OCI-LY7 (cell line): ENCODE data around the gene ACKR4. TPM values are rescaled to one million over a fixed set of nuclear protein-coding genes. Genes with fewer than 3 reads are reported as not detected.
A peak's percentile ranks its signal among the peaks of the same experiment; 100 is the strongest.

Experiments
- BruUV-seq: library from RNA; stranded (reverse); fragments of 400-500 nt; replicated peaks from 2 replicates; lab custom pipeline; 2021; lab: Mats Ljungman, UMichigan
- CTCF ChIA-PET: fragments of 300-600 bp; sonication (Branson Sonifier 250); formaldehyde crosslinking; loops from one replicate; lab custom pipeline; 2022; ENCODE audit warnings: antibody characterized with exemption; ENCODE audit not compliant: unreplicated experiment; lab: Charles Lee
- POLR2A ChIA-PET: fragments of 300-600 bp; sonication (Branson Sonifier 250); formaldehyde crosslinking; loops from one replicate; lab custom pipeline; 2022; ENCODE audit warnings: antibody characterized with exemption; lab: Charles Lee
- DNase-seq: peaks from one replicate; pipeline ENCODE4 v3.0.0-alpha.2; 2015; ENCODE audit warnings: low spot score
- H2AFZ ChIP-seq: fragments of 200-600 bp; sonication (generic), shearing (Covaris generic); 2 replicates; pipeline ENCODE4 v1.6.1; 2014; ENCODE audit warnings: mild to moderate bottlenecking, antibody characterized with exemption, low read length, moderate library complexity
- H3K27ac ChIP-seq: fragments of 200-600 bp; sonication (generic); 2 replicates; pipeline ENCODE4 v1.5.1; 2014; ENCODE audit warnings: mixed run types, low read depth, mild to moderate bottlenecking, moderate library complexity, low read length, inconsistent platforms; ENCODE audit not compliant: poor library complexity, severe bottlenecking
- H3K36me3 ChIP-seq: fragments of 200-600 bp; sonication (generic); 2 replicates; pipeline ENCODE4 v1.6.1; 2014; ENCODE audit warnings: mild to moderate bottlenecking, antibody characterized with exemption, low read length, moderate library complexity, mixed read lengths; ENCODE audit not compliant: insufficient read depth
- H3K4me1 ChIP-seq: fragments of 200-600 bp; sonication (generic); 2 replicates; pipeline ENCODE4 v1.5.1; 2014; ENCODE audit warnings: mild to moderate bottlenecking, low read length; ENCODE audit not compliant: insufficient read depth, poor library complexity, severe bottlenecking
- H3K4me2 ChIP-seq: fragments of 200-600 bp; sonication (generic); 2 replicates; pipeline ENCODE4 v1.6.1; 2014; ENCODE audit warnings: mild to moderate bottlenecking, low read length
- H3K4me3 ChIP-seq: fragments of 200-600 bp; sonication (generic); 2 replicates; pipeline ENCODE4 v1.5.1; 2014; ENCODE audit warnings: mild to moderate bottlenecking, low read depth, low read length; ENCODE audit not compliant: poor library complexity, severe bottlenecking
- H3K79me2 ChIP-seq: fragments of 200-600 bp; sonication (generic); 2 replicates; pipeline ENCODE4 v1.6.1; 2016; ENCODE audit warnings: low read depth, mild to moderate bottlenecking, low read length, moderate library complexity, mixed read lengths; ENCODE audit not compliant: insufficient read depth
- H3K9me2 ChIP-seq: fragments of 200-600 bp; sonication (generic); 2 replicates; pipeline ENCODE4 v1.6.1; 2016; ENCODE audit warnings: mild to moderate bottlenecking, low read length, mixed read lengths; ENCODE audit not compliant: insufficient read depth
- H3K9me3 ChIP-seq: fragments of 200-600 bp; sonication (generic); 2 replicates; pipeline ENCODE4 v1.6.1; 2014; ENCODE audit warnings: mild to moderate bottlenecking, mixed run types, low read length, mixed read lengths
- H4K20me1 ChIP-seq: fragments of 200-600 bp; sonication (generic); 2 replicates; pipeline ENCODE4 v1.6.1; 2014; ENCODE audit warnings: mild to moderate bottlenecking, antibody characterized with exemption, low read length, moderate library complexity, mixed read lengths; ENCODE audit not compliant: insufficient read depth
- EZH2phosphoT487 ChIP-seq: fragments of 200-600 bp; sonication (generic); IDR thresholded peaks from 2 replicates; pipeline ENCODE4 v1.6.1; 2018; ENCODE audit warnings: low read depth, borderline replicate concordance, mild to moderate bottlenecking, mixed run types, antibody characterized with exemption, low read length, moderate library complexity, mixed read lengths
- intact Hi-C: fragments of 100-400 bp; cut with micrococcal nuclease; formaldehyde crosslinking; loops from one replicate; pipeline ENCODE4 v1.10.0; 2022; ENCODE audit not compliant: unreplicated experiment
- total RNA-seq, 2 experiments: library from RNA; depleted of rRNA in 1 of 2; stranded (reverse); fragments of >200 nt in 1 of 2; shearing (Covaris generic) in 1 of 2; gene quantifications; 2 replicates each; pipeline ENCODE4 v1.2.3, GENCODE V29; 2014 to 2022
- TF ChIP-seq, protein P1 (sequence below): fragments of 200-600 bp; sonication (generic); conservative IDR thresholded peaks from 2 replicates; pipeline ENCODE4 v1.5.1; 2014; ENCODE audit warnings: mild to moderate bottlenecking, antibody characterized with exemption, low read length, moderate library complexity, mixed read lengths

The ACKR4 gene
- total RNA-seq, 2 experiments from 2014 or later = 2.4 to 2.5 TPM

- Histone ChIP-seq H2AFZ (no peak overlapping the region), H4K20me1 (no peaks in the 10 kb centered on the region), H3K4me1 (no peaks in the 10 kb centered on the region), H3K36me3 (peaks cover 5% of the 10 kb centered on the region; the same call in 1 of the 2 replicates), H3K4me3 (no peak overlapping the region), H3K9me3 (no peaks in the 10 kb centered on the region), H3K4me2 (no peak overlapping the region), H3K27ac (no peak overlapping the region), H3K9me2 (no peaks in the 10 kb centered on the region), H3K79me2 (no peaks in the 10 kb centered on the region)
- ChIA-PET POLR2A (interaction anchor here (1.1 kb wide), 1 partner anchor 19 kb away, joined by 3 read pairs; no protein-coding TSS in a partner anchor), CTCF (no interaction called here)
- intact Hi-C loops = no loop called here
- no TSS peak for BruUV-seq
- TF ChIP-seq, protein P1, sequence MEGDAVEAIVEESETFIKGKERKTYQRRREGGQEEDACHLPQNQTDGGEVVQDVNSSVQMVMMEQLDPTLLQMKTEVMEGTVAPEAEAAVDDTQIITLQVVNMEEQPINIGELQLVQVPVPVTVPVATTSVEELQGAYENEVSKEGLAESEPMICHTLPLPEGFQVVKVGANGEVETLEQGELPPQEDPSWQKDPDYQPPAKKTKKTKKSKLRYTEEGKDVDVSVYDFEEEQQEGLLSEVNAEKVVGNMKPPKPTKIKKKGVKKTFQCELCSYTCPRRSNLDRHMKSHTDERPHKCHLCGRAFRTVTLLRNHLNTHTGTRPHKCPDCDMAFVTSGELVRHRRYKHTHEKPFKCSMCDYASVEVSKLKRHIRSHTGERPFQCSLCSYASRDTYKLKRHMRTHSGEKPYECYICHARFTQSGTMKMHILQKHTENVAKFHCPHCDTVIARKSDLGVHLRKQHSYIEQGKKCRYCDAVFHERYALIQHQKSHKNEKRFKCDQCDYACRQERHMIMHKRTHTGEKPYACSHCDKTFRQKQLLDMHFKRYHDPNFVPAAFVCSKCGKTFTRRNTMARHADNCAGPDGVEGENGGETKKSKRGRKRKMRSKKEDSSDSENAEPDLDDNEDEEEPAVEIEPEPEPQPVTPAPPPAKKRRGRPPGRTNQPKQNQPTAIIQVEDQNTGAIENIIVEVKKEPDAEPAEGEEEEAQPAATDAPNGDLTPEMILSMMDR = no peak
- no peak for TF ChIP-seq EZH2phosphoT487
- DNase-seq = no peak
Observed at GRCh38 chr3:132556508-132557159, 40.4 kb upstream of the ACKR4 start.

DNA sequence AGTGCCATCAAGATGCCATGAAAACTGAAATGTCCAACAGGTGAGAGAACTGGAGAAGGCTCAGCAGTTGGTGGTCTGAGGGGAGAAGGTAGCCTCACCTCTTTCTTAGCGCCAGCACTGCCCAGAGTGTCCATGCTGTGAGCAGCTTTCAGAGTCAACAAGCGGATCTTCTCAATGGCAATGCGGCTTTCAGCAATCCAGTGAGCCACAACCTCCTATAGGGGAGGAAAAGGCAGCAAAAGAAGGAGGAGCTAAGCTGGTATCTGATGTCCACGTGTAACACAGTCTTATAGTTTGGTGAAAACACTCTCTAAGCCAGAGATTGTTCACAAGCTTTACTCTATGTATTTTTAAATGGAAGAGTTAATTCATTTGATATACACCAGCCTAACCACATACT is 36.1 kb upstream of the ACKR4 start:
- intact Hi-C loops = no loop called here
- ChIA-PET POLR2A (interaction anchor here (0.6 kb wide), 1 partner anchor 61 kb away, joined by 4 read pairs; no protein-coding TSS in a partner anchor), CTCF (no interaction called here)
- BruUV-seq = no TSS peak
- Histone ChIP-seq H3K9me3 (peaks cover 3% of the 10 kb centered on the region; the same call in 1 of the 2 replicates), H3K36me3 (peaks cover 8% of the 10 kb centered on the region; the same call in 1 of the 2 replicates), H3K9me2 (no peaks in the 10 kb centered on the region), H3K79me2 (no peaks in the 10 kb centered on the region), H4K20me1 (no peaks in the 10 kb centered on the region), H3K4me2 (no peak overlapping the region), H3K4me3 (no peak overlapping the region), H3K27ac (no peak overlapping the region), H3K4me1 (peaks cover 20% of the 10 kb centered on the region), H2AFZ (no peak overlapping the region)
- no peak for TF ChIP-seq EZH2phosphoT487
- TF ChIP-seq, protein P1 = no peak
- DNase-seq = no peak

DNA sequence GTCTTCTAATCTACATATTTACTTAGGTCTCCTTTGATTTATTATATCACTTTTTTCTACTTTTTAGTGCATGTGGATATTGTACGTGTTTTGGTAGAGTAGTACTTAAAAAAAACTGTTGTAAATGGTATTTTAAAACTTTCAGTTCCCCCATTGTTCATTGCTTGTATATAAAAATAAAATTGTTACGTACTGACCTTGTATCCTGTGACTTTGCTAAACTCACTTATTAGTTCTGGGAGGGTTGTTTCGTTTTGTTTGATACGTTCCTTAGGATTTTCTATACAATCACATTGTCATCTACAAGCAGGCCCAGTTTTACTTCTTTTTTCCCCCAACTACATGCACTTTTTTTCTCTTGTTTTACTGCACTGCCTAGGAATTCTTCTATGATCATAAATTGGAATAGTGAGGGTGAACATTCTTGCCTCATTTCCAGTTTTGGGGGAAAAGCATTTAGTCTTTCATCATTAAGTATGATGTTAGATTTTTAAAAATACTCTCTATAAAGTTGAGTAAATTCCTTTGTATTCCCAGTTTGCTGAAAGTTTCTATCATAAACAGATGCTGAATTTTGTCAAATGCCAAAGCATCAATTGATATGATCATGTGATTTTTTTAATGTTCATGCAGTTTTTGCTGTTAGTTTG is 33.5 kb upstream of the ACKR4 start:
- POLR2A ChIA-PET = interaction anchor here (1.0 kb wide), 1 partner anchor 31 kb away, joined by 3 read pairs; no protein-coding TSS in a partner anchor
- no peaks in the 10 kb centered on the region for H3K9me2 ChIP-seq
- peak overlapping the region; percentile 22 for H3K4me3 ChIP-seq
- intact Hi-C loops = no loop called here
- peak; percentile 1 for DNase-seq
- CTCF ChIA-PET = no interaction called here
- H3K79me2 ChIP-seq = no peaks in the 10 kb centered on the region
- BruUV-seq = no TSS peak
- H3K4me2 ChIP-seq = peak overlapping the region; percentile 43
- no peak overlapping the region for H3K27ac ChIP-seq
- peaks cover 3% of the 10 kb centered on the region; the same call in 1 of the 2 replicates for H3K9me3 ChIP-seq
- TF ChIP-seq, protein P1 = no peak
- TF ChIP-seq EZH2phosphoT487 = no peak
- H3K36me3 ChIP-seq = peaks cover 8% of the 10 kb centered on the region; the same call in 1 of the 2 replicates
- peaks cover 20% of the 10 kb centered on the region for H3K4me1 ChIP-seq
- H4K20me1 ChIP-seq = no peaks in the 10 kb centered on the region
- no peak overlapping the region; the same call in 1 of the 2 replicates for H2AFZ ChIP-seq
